SU-DHL-6 (cell line): ENCODE data around the gene LRRFIP1.

Source experiments
- H2AFZ ChIP-seq: fragments of 200-600 bp; sonication (generic); 2 replicates; pipeline ENCODE4 v1.6.1; 2014; ENCODE audit warnings: low read depth, mild to moderate bottlenecking, moderate library complexity, mixed read lengths, antibody characterized with exemption, low read length; ENCODE audit not compliant: severe bottlenecking
- H3F3A ChIP-seq: fragments of 200-600 bp; shearing (Covaris generic); 2 replicates; pipeline ENCODE4 v1.6.0; 2016; ENCODE audit warnings: antibody characterized with exemption, mild to moderate bottlenecking; ENCODE audit not compliant: insufficient read depth
- H3K27ac ChIP-seq: fragments of 200-600 bp; sonication (generic); 2 replicates; pipeline ENCODE4 v1.5.1; 2016; ENCODE audit warnings: low read depth, mild to moderate bottlenecking, low read length, moderate library complexity, mixed read lengths
- H3K27me3 ChIP-seq: fragments of 200-600 bp; sonication (generic), shearing (Covaris generic); 2 replicates; pipeline ENCODE4 v1.6.0; 2014; ENCODE audit warnings: mild to moderate bottlenecking, low read length
- H3K36me3 ChIP-seq: fragments of 200-600 bp; sonication (generic); 2 replicates; pipeline ENCODE4 v1.6.1; 2014; ENCODE audit warnings: mild to moderate bottlenecking, low read length, mixed read lengths
- H3K4me2 ChIP-seq: fragments of 300-600, 200-600 bp; shearing (Covaris generic), sonication (generic); 2 replicates; pipeline ENCODE4 v1.6.0; 2014; ENCODE audit warnings: low read length, low read depth, mild to moderate bottlenecking; ENCODE audit not compliant: poor library complexity, severe bottlenecking
- H3K4me3 ChIP-seq: fragments of 200-600 bp; sonication (generic); 2 replicates; pipeline ENCODE4 v1.5.1; 2014; ENCODE audit warnings: antibody characterized with exemption, low read length, mild to moderate bottlenecking, mixed read lengths; ENCODE audit not compliant: insufficient read depth, poor library complexity, severe bottlenecking
- H3K79me2 ChIP-seq: fragments of 200-600 bp; sonication (generic); 2 replicates; pipeline ENCODE4 v1.6.1; 2014; ENCODE audit warnings: mild to moderate bottlenecking, low read length, moderate library complexity; ENCODE audit not compliant: insufficient read depth
- H3K9ac ChIP-seq: fragments of 200-600 bp; sonication (generic); 2 replicates; pipeline ENCODE4 v1.7.0; 2014; ENCODE audit warnings: mild to moderate bottlenecking, low read length
- H3K9me2 ChIP-seq: fragments of 200-600 bp; sonication (generic); replicated peaks from 2 replicates; pipeline ENCODE4 v1.6.1; 2014; ENCODE audit warnings: low read length; ENCODE audit not compliant: insufficient read depth
- H3K9me3 ChIP-seq: fragments of 200-600 bp; sonication (generic); 2 replicates; pipeline ENCODE4 v1.6.1; 2014; ENCODE audit warnings: low read length, mixed read lengths; ENCODE audit not compliant: insufficient read depth
- H4K20me1 ChIP-seq: fragments of 200-600 bp; sonication (generic); 2 replicates; pipeline ENCODE4 v1.6.1; 2014; ENCODE audit warnings: low read depth, mild to moderate bottlenecking, antibody characterized with exemption, low read length, moderate library complexity, mixed read lengths
- CTCF ChIP-seq: fragments of 200-600 bp; sonication (generic); IDR thresholded peaks from one replicate; pipeline ENCODE4 v1.5.1; 2017; ENCODE audit warnings: antibody characterized with exemption, mild to moderate bottlenecking, low read length, moderate library complexity; ENCODE audit not compliant: insufficient read depth, poor library complexity, severe bottlenecking
- EZH2phosphoT487 ChIP-seq: fragments of 200-600 bp; sonication (generic), shearing (Covaris generic); conservative IDR thresholded peaks from 2 replicates; pipeline ENCODE4 v1.6.1; 2018; ENCODE audit warnings: mild to moderate bottlenecking, antibody characterized with exemption, low read length, moderate library complexity, mixed read lengths

Gene LRRFIP1

GRCh38 chr2:237592425-237592980, 34.9 kb upstream of the LRRFIP1 start:
- no peaks in the 10 kb centered on the region for H3K9me3 ChIP-seq
- no peaks in the 10 kb centered on the region for H3K36me3 ChIP-seq
- H3K27ac ChIP-seq: no peak overlapping the region
- no peaks in the 10 kb centered on the region for H3K79me2 ChIP-seq
- H3K4me3 ChIP-seq: no peak overlapping the region
- H3K27me3 ChIP-seq: no peaks in the 10 kb centered on the region
- TF ChIP-seq CTCF: no peak
- no peak for TF ChIP-seq EZH2phosphoT487
- H3K4me2 ChIP-seq: no peak overlapping the region
- no peak overlapping the region for H3K9ac ChIP-seq
- H2AFZ ChIP-seq: no peak overlapping the region
- H3K9me2 ChIP-seq: no peaks in the 10 kb centered on the region
- H4K20me1 ChIP-seq: no peaks in the 10 kb centered on the region
- no peaks in the 10 kb centered on the region for H3F3A ChIP-seq

GRCh38 chr2:237593036-237593435, 34.4 kb upstream of the LRRFIP1 start:
- H3K9me2 ChIP-seq: no peaks in the 10 kb centered on the region
- no peaks in the 10 kb centered on the region for H3K9me3 ChIP-seq
- H3F3A ChIP-seq: no peaks in the 10 kb centered on the region
- no peaks in the 10 kb centered on the region for H3K79me2 ChIP-seq
- TF ChIP-seq CTCF (no peak), EZH2phosphoT487 (no peak)
- H4K20me1 ChIP-seq: no peaks in the 10 kb centered on the region
- H3K4me3 ChIP-seq: no peak overlapping the region
- no peaks in the 10 kb centered on the region for H3K27me3 ChIP-seq
- no peak overlapping the region for H2AFZ ChIP-seq
- H3K27ac ChIP-seq: no peak overlapping the region
- H3K4me2 ChIP-seq: no peak overlapping the region
- no peak overlapping the region for H3K9ac ChIP-seq
- no peaks in the 10 kb centered on the region for H3K36me3 ChIP-seq

- no peaks in the 10 kb centered on the region for H3K27me3 ChIP-seq
- H3F3A ChIP-seq: no peaks in the 10 kb centered on the region
- H3K36me3 ChIP-seq: no peaks in the 10 kb centered on the region
- H3K79me2 ChIP-seq: no peaks in the 10 kb centered on the region
- no peaks in the 10 kb centered on the region for H4K20me1 ChIP-seq
- no peak overlapping the region for H2AFZ ChIP-seq
- TF ChIP-seq EZH2phosphoT487: no peak
- no peak for TF ChIP-seq CTCF
- no peak overlapping the region for H3K27ac ChIP-seq
- H3K9me3 ChIP-seq: no peaks in the 10 kb centered on the region
- no peak overlapping the region for H3K4me3 ChIP-seq
- no peak overlapping the region for H3K9ac ChIP-seq
- no peak overlapping the region for H3K4me2 ChIP-seq
- H3K9me2 ChIP-seq: no peaks in the 10 kb centered on the region
These were observed 33.6 kb upstream of the LRRFIP1 start for GRCh38 chr2:237593596-237594320.
